CD14-positive monocyte (primary cell): Measurements from ENCODE around the gene SPRED2. TPM values are rescaled to one million over a fixed set of nuclear protein-coding genes. Genes with fewer than 3 reads are reported as not detected.

Experiments
- DNase-seq, 3 donors: peaks; one replicate each; pipeline ENCODE4 v3.0.0-alpha.2; 2011 to 2022
- H2AFZ ChIP-seq: 2 replicates; pipeline ENCODE4 v1.6.0; 2012; ENCODE audit warnings: mild to moderate bottlenecking, low read depth, low read length, inconsistent platforms; ENCODE audit not compliant: insufficient read depth, poor library complexity, severe bottlenecking
- H3K27ac ChIP-seq, 2 donors: 1 replicate in 1 of 2; 2 replicates in 1 of 2; pipeline ENCODE4 v1.5.1; 2012 to 2013; ENCODE audit warnings: low read length in 2 of 2, control low read depth in 1 of 2, inconsistent platforms in 1 of 2, low read depth in 1 of 2, mild to moderate bottlenecking in 1 of 2
- H3K27me3 ChIP-seq, 2 donors: one replicate each; pipeline versions ENCODE4 v1.6.0 to v1.6.1; 2011 to 2013; ENCODE audit warnings: low read length in 2 of 2; ENCODE audit not compliant: control insufficient read depth in 2 of 2, insufficient read depth in 2 of 2
- H3K36me3 ChIP-seq, 2 donors: replicated peaks in 1 of 2; 1 replicate in 1 of 2; 2 replicates in 1 of 2; pipeline versions ENCODE4 v1.5.1 to v1.6.1; 2012 to 2013; ENCODE audit warnings: low read length in 2 of 2, control low read depth in 1 of 2, inconsistent platforms in 1 of 2, mild to moderate bottlenecking in 1 of 2; ENCODE audit not compliant: insufficient read depth in 2 of 2, control insufficient read depth in 1 of 2
- H3K4me1 ChIP-seq, 2 donors: 1 replicate in 1 of 2; 2 replicates in 1 of 2; pipeline versions ENCODE4 v1.5.1 to v1.6.1; 2012 to 2013; ENCODE audit warnings: low read length in 2 of 2, control low read depth in 1 of 2, inconsistent platforms in 1 of 2, mild to moderate bottlenecking in 1 of 2, moderate library complexity in 1 of 2; ENCODE audit not compliant: insufficient read depth in 2 of 2, control insufficient read depth in 1 of 2
- H3K4me2 ChIP-seq: replicated peaks from 2 replicates; pipeline ENCODE3; 2012; ENCODE audit warnings: low read length, moderate library complexity, mild to moderate bottlenecking; ENCODE audit not compliant: poor library complexity, severe bottlenecking; ENCODE audit errors: extremely low read depth
- H3K4me3 ChIP-seq, 3 experiments: fragments of 200-600 bp in 1 of 3; sonication (generic) in 1 of 3; replicated peaks in 1 of 3; 1 replicate in 2 of 3; 2 replicates in 1 of 3; pipeline ENCODE4 v1.5.1; 2011 to 2013; ENCODE audit warnings: low read length in 3 of 3, mild to moderate bottlenecking in 3 of 3, control low read depth in 2 of 3, low read depth in 2 of 3, inconsistent platforms in 1 of 3, moderate library complexity in 1 of 3
- H3K79me2 ChIP-seq: 2 replicates; pipeline ENCODE4 v1.6.0; 2012; ENCODE audit warnings: mild to moderate bottlenecking, control low read depth, inconsistent platforms, low read length, moderate library complexity; ENCODE audit not compliant: insufficient read depth
- H3K9ac ChIP-seq: 2 replicates; pipeline ENCODE4 v1.6.0; 2017; ENCODE audit warnings: low read length, mild to moderate bottlenecking; ENCODE audit not compliant: insufficient read depth, poor library complexity, severe bottlenecking
- H3K9me3 ChIP-seq, 2 donors: replicated peaks in 1 of 2; 1 replicate in 1 of 2; 2 replicates in 1 of 2; pipeline versions ENCODE4 v1.5.1 to v1.6.1; 2012 to 2013; ENCODE audit warnings: low read length in 2 of 2, control low read depth in 1 of 2; ENCODE audit not compliant: control insufficient read depth in 1 of 2, insufficient read depth in 1 of 2
- H4K20me1 ChIP-seq: 2 replicates; pipeline ENCODE4 v1.6.0; 2012; ENCODE audit warnings: mild to moderate bottlenecking, low read length, control low read depth, moderate library complexity; ENCODE audit not compliant: insufficient read depth
- H3K27ac Mint-ChIP-seq, 7 donors: one replicate each; pipeline ENCODE4 v1.8.0; 2020; ENCODE audit warnings: mild to moderate bottlenecking in 7 of 7, mixed read lengths in 7 of 7, moderate library complexity in 6 of 7, inconsistent platforms in 2 of 7
- H3K27me3 Mint-ChIP-seq, 3 donors: one replicate each; pipeline ENCODE4 v1.8.0; 2021 to 2022; ENCODE audit warnings: low read depth in 3 of 3, mild to moderate bottlenecking in 3 of 3, mixed read lengths in 3 of 3, moderate library complexity in 3 of 3, inconsistent platforms in 1 of 3
- H3K36me3 Mint-ChIP-seq, 2 donors: one replicate each; pipeline ENCODE4 v1.8.0; 2020; ENCODE audit warnings: mixed read lengths in 2 of 2, inconsistent platforms in 1 of 2, mild to moderate bottlenecking in 1 of 2
- H3K4me1 Mint-ChIP-seq: one replicate; pipeline ENCODE4 v1.8.0; 2020; ENCODE audit warnings: mild to moderate bottlenecking, mixed read lengths
- H3K4me3 Mint-ChIP-seq, 2 donors: one replicate each; pipeline ENCODE4 v1.8.0; 2020; ENCODE audit warnings: mild to moderate bottlenecking in 2 of 2, mixed read lengths in 2 of 2, moderate library complexity in 1 of 2
- H3K9me3 Mint-ChIP-seq, 7 donors: one replicate each; pipeline ENCODE4 v1.8.0; 2020 to 2022; ENCODE audit warnings: mixed read lengths in 7 of 7, mild to moderate bottlenecking in 6 of 7, moderate library complexity in 6 of 7, inconsistent platforms in 2 of 7
- WGBS: methylation state at CpG from one replicate; pipeline ENCODE4 v1.1.5; 2013; ENCODE audit warnings: missing lambda C conversion rate; ENCODE audit not compliant: insufficient coverage; 5-methylcytosine and 5-hydroxymethylcytosine counted together
- intact Hi-C, 2 donors: fragments of 100-400 bp; cut with micrococcal nuclease; formaldehyde crosslinking; loops; one replicate each; pipeline versions ENCODE4 v1.15.0 to v1.15.1; 2023
- polyA plus RNA-seq, 3 donors: library from polyadenylated mRNA; depleted of rRNA in 1 of 3; unstranded in 2 of 3; stranded (reverse) in 1 of 3; fragments of 300-500 nt in 2 of 3; fragments of >200 nt in 1 of 3; fragmentation: Illumina TruSeq in 2 of 3; gene quantifications; 1 replicate in 2 of 3; 2 replicates in 1 of 3; pipeline ENCODE4 v1.2.3, GENCODE V29; 2012 to 2021
- TF ChIP-seq, protein P1 (sequence below): fragments of 200-600 bp; IDR thresholded peaks from one replicate; pipeline ENCODE4 v1.8.0; 2022; ENCODE audit warnings: antibody characterized with exemption, mild to moderate bottlenecking

SPRED2 gene
- polyA plus RNA-seq, 3 donors, result 0.20 to 2.0 (median 0.33) TPM

GRCh38 chr2:65413610-65414009, 18.8 kb downstream of the SPRED2 start:
- peaks cover 9 to 19% of the 10 kb centered on the region in 2 donors for H3K27me3 ChIP-seq
- H3K9ac ChIP-seq, result no peak overlapping the region
- H3K9me3 ChIP-seq, result no peaks in the 10 kb centered on the region
- H3K4me1 ChIP-seq, result no peaks in the 10 kb centered on the region
- H3K79me2 ChIP-seq, result no peaks in the 10 kb centered on the region
- Mint-ChIP-seq H3K27ac (peak overlapping the region in 1 of 7 donors; percentile 24), H3K4me1 (peaks cover 2% of the 10 kb centered on the region), H3K9me3 (no peaks in the 10 kb centered on the region), H3K36me3 (peaks cover 5 to 19% of the 10 kb centered on the region in 2 donors), H3K4me3 (no peak overlapping the region), H3K27me3 (peaks cover 15 to 25% (median 17%) of the 10 kb centered on the region in 3 donors)
- H2AFZ ChIP-seq, result no peak overlapping the region
- DNase-seq, result no peak
- no peak overlapping the region for H3K27ac ChIP-seq
- H3K4me3 ChIP-seq, result no peak overlapping the region
- peaks cover 5% of the 10 kb centered on the region for H4K20me1 ChIP-seq
- H3K4me2 ChIP-seq, result no peak overlapping the region
- intact Hi-C loops, result no loop called here
- H3K36me3 ChIP-seq, result no peaks in the 10 kb centered on the region
- TF ChIP-seq, protein P1, sequence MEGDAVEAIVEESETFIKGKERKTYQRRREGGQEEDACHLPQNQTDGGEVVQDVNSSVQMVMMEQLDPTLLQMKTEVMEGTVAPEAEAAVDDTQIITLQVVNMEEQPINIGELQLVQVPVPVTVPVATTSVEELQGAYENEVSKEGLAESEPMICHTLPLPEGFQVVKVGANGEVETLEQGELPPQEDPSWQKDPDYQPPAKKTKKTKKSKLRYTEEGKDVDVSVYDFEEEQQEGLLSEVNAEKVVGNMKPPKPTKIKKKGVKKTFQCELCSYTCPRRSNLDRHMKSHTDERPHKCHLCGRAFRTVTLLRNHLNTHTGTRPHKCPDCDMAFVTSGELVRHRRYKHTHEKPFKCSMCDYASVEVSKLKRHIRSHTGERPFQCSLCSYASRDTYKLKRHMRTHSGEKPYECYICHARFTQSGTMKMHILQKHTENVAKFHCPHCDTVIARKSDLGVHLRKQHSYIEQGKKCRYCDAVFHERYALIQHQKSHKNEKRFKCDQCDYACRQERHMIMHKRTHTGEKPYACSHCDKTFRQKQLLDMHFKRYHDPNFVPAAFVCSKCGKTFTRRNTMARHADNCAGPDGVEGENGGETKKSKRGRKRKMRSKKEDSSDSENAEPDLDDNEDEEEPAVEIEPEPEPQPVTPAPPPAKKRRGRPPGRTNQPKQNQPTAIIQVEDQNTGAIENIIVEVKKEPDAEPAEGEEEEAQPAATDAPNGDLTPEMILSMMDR, result no peak
- WGBS, result 90% methylated on average over 1 of the region's 2 CpGs

DNA sequence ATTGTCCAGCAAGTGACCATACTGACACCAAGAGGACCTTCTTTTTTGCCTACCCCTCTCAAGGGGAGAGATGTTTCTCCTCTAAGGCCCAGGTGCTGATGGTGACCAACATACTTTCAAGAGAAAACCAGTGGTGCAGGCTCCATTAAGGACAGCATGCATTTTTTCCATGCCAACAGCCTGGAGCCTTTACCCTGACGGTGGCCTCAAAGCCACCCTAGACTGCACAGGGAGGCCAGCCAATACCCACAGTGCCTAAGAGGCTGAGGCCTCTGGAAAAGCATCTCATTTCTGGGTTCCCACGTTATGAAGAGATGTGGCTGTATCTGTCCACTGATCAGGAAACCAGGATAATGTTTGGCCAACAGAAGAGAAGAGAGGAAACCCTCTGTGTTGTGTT, 19.3 kb downstream of the SPRED2 start:
- 0% methylated on average over 1 of the region's 2 CpGs for WGBS
- Histone ChIP-seq H2AFZ (no peak overlapping the region), H3K79me2 (no peaks in the 10 kb centered on the region), H3K9ac (no peak overlapping the region), H3K4me1 (no peaks in the 10 kb centered on the region), H3K27ac (no peak overlapping the region), H3K9me3 (no peaks in the 10 kb centered on the region), H3K36me3 (no peaks in the 10 kb centered on the region), H3K4me2 (no peak overlapping the region), H4K20me1 (peaks cover 1% of the 10 kb centered on the region), H3K4me3 (no peak overlapping the region), H3K27me3 (peaks cover 8 to 15% of the 10 kb centered on the region in 2 donors)
- Mint-ChIP-seq H3K36me3 (peaks cover 5 to 15% of the 10 kb centered on the region in 2 donors), H3K27ac (no peak overlapping the region), H3K4me1 (peaks cover 2% of the 10 kb centered on the region), H3K4me3 (no peak overlapping the region), H3K27me3 (peaks cover 11 to 20% (median 13%) of the 10 kb centered on the region in 3 donors), H3K9me3 (no peaks in the 10 kb centered on the region)
- intact Hi-C loops, result no loop called here
- DNase-seq, result no peak
- TF ChIP-seq, protein P1, result no peak
